WERI-Rb-1 (cell line): ENCODE results near the gene CLNK.
A peak's percentile ranks its signal among the peaks of the same experiment; 100 is the strongest.

Experiments
- DNase-seq: peaks from one replicate; pipeline ENCODE4 v3.0.0-alpha.2; 2020
- H3K27ac ChIP-seq: fragments of 250-450 bp; sonication (Bioruptor Pico); 2 replicates; pipeline ENCODE4 v1.5.1; 2020; ENCODE audit warnings: mild to moderate bottlenecking, moderate library complexity
- H3K27me3 ChIP-seq: fragments of 250-450 bp; sonication (Bioruptor Pico); 2 replicates; pipeline ENCODE4 v1.5.1; 2021; ENCODE audit warnings: mild to moderate bottlenecking, low read depth, moderate library complexity; ENCODE audit not compliant: insufficient read depth, severe bottlenecking
- H3K36me3 ChIP-seq: fragments of 250-450 bp; sonication (Bioruptor Pico); 2 replicates; pipeline ENCODE4 v1.5.1; 2020; ENCODE audit warnings: mild to moderate bottlenecking, moderate library complexity
- H3K4me3 ChIP-seq: 2 replicates; pipeline ENCODE4 v1.5.1; 2011; ENCODE audit warnings: low read depth, mild to moderate bottlenecking, control low read depth, low read length
- H3K9me3 ChIP-seq: fragments of 250-450 bp; sonication (Bioruptor Pico); 2 replicates; pipeline ENCODE4 v1.5.1; 2021; ENCODE audit warnings: mild to moderate bottlenecking, moderate library complexity; ENCODE audit not compliant: severe bottlenecking
- CTCF ChIP-seq: IDR thresholded peaks from 2 replicates; pipeline ENCODE4 v1.5.1; 2011; ENCODE audit warnings: low read depth, mild to moderate bottlenecking, control low read depth, inconsistent platforms, low read length

Gene CLNK

GRCh38 chr4:10569491-10569890 lies 115.1 kb downstream of the CLNK start:
- Histone ChIP-seq H3K36me3 (no peaks in the 10 kb centered on the region), H3K4me3 (no peak overlapping the region), H3K27ac (no peak overlapping the region), H3K9me3 (no peaks in the 10 kb centered on the region), H3K27me3 (no peaks in the 10 kb centered on the region)
- no peak for TF ChIP-seq CTCF
- DNase-seq: no peak

GRCh38 chr4:10567766-10568165 lies 116.8 kb downstream of the CLNK start:
- no peak for TF ChIP-seq CTCF
- no peaks in the 10 kb centered on the region for H3K27me3 ChIP-seq

GRCh38 chr4:10565166-10565780 lies 119.3 kb downstream of the CLNK start:
- no peak for DNase-seq
- no peaks in the 10 kb centered on the region for H3K36me3 ChIP-seq
- no peak overlapping the region for H3K4me3 ChIP-seq
- H3K9me3 ChIP-seq: no peaks in the 10 kb centered on the region
- no peak overlapping the region for H3K27ac ChIP-seq
- H3K27me3 ChIP-seq: no peaks in the 10 kb centered on the region
- TF ChIP-seq CTCF: no peak

More at GRCh38 chr4:10567766-10568165, 116.8 kb downstream of the CLNK start:
- Histone ChIP-seq H3K9me3 (no peaks in the 10 kb centered on the region), H3K4me3 (no peak overlapping the region), H3K27ac (no peak overlapping the region), H3K36me3 (no peaks in the 10 kb centered on the region)
- DNase-seq: no peak

GRCh38 chr4:10554694-10555093 lies 129.9 kb downstream of the CLNK start:
- Histone ChIP-seq H3K27me3 (no peaks in the 10 kb centered on the region), H3K27ac (no peak overlapping the region), H3K36me3 (no peaks in the 10 kb centered on the region), H3K4me3 (no peak overlapping the region), H3K9me3 (no peaks in the 10 kb centered on the region)
- peak; percentile 54 for DNase-seq
- TF ChIP-seq CTCF: peak; percentile 76

GRCh38 chr4:10554121-10554520 lies 130.4 kb downstream of the CLNK start:
- H3K4me3 ChIP-seq: no peak overlapping the region
- H3K36me3 ChIP-seq: no peaks in the 10 kb centered on the region
- no peak for DNase-seq
- no peak for TF ChIP-seq CTCF
- no peaks in the 10 kb centered on the region for H3K9me3 ChIP-seq
- H3K27ac ChIP-seq: no peak overlapping the region
- H3K27me3 ChIP-seq: no peaks in the 10 kb centered on the region
